Hepatocyte (in vitro differentiated cells): ENCODE results near the gene ASF1B.

Experiments
- EZH2 ChIP-seq: fragments of 200-600 bp; sonication (generic); IDR thresholded peaks from 2 replicates; pipeline ENCODE4 v1.6.1; 2016; ENCODE audit warnings: antibody characterized with exemption, mild to moderate bottlenecking, borderline replicate concordance
- TF ChIP-seq, protein P1 (sequence below): fragments of 200-600 bp; sonication (generic); IDR thresholded peaks from 2 replicates; pipeline ENCODE4 v1.5.1; 2016; ENCODE audit warnings: antibody characterized with exemption, mild to moderate bottlenecking; ENCODE audit not compliant: poor library complexity

DNA sequence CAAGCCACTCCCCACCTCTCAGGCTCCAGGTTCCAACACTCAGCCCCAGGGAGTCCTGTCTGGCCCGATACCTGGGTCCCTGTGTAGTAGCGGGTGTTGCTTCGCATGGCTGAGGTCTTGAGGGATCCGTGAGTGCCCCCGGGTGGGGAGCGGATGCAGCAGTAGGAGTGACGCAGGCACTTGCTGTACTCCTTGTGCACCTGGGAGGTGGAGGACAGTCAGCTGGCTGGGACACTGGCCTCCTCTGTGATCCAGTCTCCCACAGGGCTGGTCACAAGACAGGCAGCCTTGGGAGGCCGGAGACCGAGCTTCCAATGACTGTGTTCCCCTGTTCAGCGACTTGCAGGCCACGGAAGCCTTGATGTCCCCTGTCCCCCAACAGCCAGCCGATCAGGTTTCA, 16.3 kb upstream of the ASF1B start:
- TF ChIP-seq, protein P1, sequence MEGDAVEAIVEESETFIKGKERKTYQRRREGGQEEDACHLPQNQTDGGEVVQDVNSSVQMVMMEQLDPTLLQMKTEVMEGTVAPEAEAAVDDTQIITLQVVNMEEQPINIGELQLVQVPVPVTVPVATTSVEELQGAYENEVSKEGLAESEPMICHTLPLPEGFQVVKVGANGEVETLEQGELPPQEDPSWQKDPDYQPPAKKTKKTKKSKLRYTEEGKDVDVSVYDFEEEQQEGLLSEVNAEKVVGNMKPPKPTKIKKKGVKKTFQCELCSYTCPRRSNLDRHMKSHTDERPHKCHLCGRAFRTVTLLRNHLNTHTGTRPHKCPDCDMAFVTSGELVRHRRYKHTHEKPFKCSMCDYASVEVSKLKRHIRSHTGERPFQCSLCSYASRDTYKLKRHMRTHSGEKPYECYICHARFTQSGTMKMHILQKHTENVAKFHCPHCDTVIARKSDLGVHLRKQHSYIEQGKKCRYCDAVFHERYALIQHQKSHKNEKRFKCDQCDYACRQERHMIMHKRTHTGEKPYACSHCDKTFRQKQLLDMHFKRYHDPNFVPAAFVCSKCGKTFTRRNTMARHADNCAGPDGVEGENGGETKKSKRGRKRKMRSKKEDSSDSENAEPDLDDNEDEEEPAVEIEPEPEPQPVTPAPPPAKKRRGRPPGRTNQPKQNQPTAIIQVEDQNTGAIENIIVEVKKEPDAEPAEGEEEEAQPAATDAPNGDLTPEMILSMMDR: no peak
- no peak for TF ChIP-seq EZH2
